ENCODE measurements around the gene DEXI. TPM values are rescaled to one million over a fixed set of nuclear protein-coding genes. Genes with fewer than 3 reads are reported as not detected.

The DEXI gene
- total RNA-seq, 1 donor from 2014 or later = 112 TPM

GRCh38 chr16:10919003-10919351, 23.3 kb downstream of the DEXI start:
- DNase-seq (no peak), ATAC-seq (ENCODE audit: poor library complexity) (no peak)
- intact Hi-C loops (cut with DNase I) = loop anchor here (5.0 kb wide), 1 partner anchor 97 kb away; no protein-coding TSS in a partner anchor

GRCh38 chr16:10918294-10919002, 23.8 kb downstream of the DEXI start:
- intact Hi-C loops (cut with DNase I) = loop anchor here (5.0 kb wide), 1 partner anchor 96 kb away; no protein-coding TSS in a partner anchor
- peak; percentile 94 for DNase-seq

GRCh38 chr16:10916534-10916933, 25.7 kb downstream of the DEXI start:
- ATAC-seq (ENCODE audit: poor library complexity) = no peak
- no peak for DNase-seq
- intact Hi-C loops (cut with DNase I) = loop anchor here (5.0 kb wide), 1 partner anchor 94 kb away; no protein-coding TSS in a partner anchor

More at GRCh38 chr16:10918294-10919002, 23.8 kb downstream of the DEXI start:
- ATAC-seq (ENCODE audit: poor library complexity) = peak; percentile 79

- DNase-seq (no peak), ATAC-seq (ENCODE audit: poor library complexity) (no peak)
- intact Hi-C loops (cut with DNase I) = no loop called here
These were observed 31.0 kb downstream of the DEXI start for GRCh38 chr16:10911267-10911666.

GRCh38 chr16:10907757-10908045, 34.6 kb downstream of the DEXI start:
- DNase-seq (no peak), ATAC-seq (ENCODE audit: poor library complexity) (peak; percentile 7)
- intact Hi-C loops (cut with DNase I) = no loop called here

- DNase-seq = peak; percentile 74
- intact Hi-C loops (cut with DNase I) = no loop called here
- peak; percentile 89 for ATAC-seq (ENCODE audit: poor library complexity)
These were observed 35.1 kb downstream of the DEXI start for GRCh38 chr16:10906914-10907756.

- no peak for DNase-seq
- intact Hi-C loops (cut with DNase I) = no loop called here
- peak; percentile 9 for ATAC-seq (ENCODE audit: poor library complexity)
These were observed 35.8 kb downstream of the DEXI start for GRCh38 chr16:10906482-10906881.

GRCh38 chr16:10902999-10903398, 39.3 kb downstream of the DEXI start:
- no peak for ATAC-seq (ENCODE audit: poor library complexity)
- DNase-seq = no peak
- intact Hi-C loops (cut with DNase I) = no loop called here

- intact Hi-C loops (cut with DNase I) = no loop called here
These were observed 45.1 kb downstream of the DEXI start for GRCh38 chr16:10897134-10897533.

GRCh38 chr16:10896723-10897122, 45.5 kb downstream of the DEXI start:
- intact Hi-C loops (cut with DNase I) = no loop called here
- ATAC-seq (ENCODE audit: poor library complexity) (no peak), DNase-seq (no peak)

More at GRCh38 chr16:10897134-10897533, 45.1 kb downstream of the DEXI start:
- ATAC-seq (ENCODE audit: poor library complexity) (no peak), DNase-seq (no peak)

- DNase-seq = no peak
- ATAC-seq (ENCODE audit: poor library complexity) = no peak
- intact Hi-C loops (cut with DNase I) = no loop called here
These were observed 46.1 kb downstream of the DEXI start for GRCh38 chr16:10896165-10896564.

- peak; percentile 70 for DNase-seq
- ATAC-seq (ENCODE audit: poor library complexity) = peak; percentile 65
- intact Hi-C loops (cut with DNase I) = no loop called here
These were observed 47.0 kb downstream of the DEXI start for GRCh38 chr16:10895053-10895946.

- no peak for DNase-seq
- no peak for ATAC-seq (ENCODE audit: poor library complexity)
- intact Hi-C loops (cut with DNase I) = no loop called here
These were observed 49.4 kb downstream of the DEXI start for GRCh38 chr16:10892782-10893318.

GRCh38 chr16:10889855-10890254, 52.4 kb downstream of the DEXI start:
- ATAC-seq (ENCODE audit: poor library complexity) (no peak), DNase-seq (no peak)
- intact Hi-C loops (cut with DNase I) = no loop called here

- intact Hi-C loops (cut with DNase I) = no loop called here
- DNase-seq (peak; percentile 55), ATAC-seq (ENCODE audit: poor library complexity) (no peak)
These were observed 53.8 kb downstream of the DEXI start for GRCh38 chr16:10888320-10888937.

GRCh38 chr16:10885246-10885645, 57.0 kb downstream of the DEXI start:
- intact Hi-C loops (cut with DNase I) = no loop called here
- DNase-seq (no peak), ATAC-seq (ENCODE audit: poor library complexity) (no peak)

- intact Hi-C loops (cut with DNase I) = no loop called here
- ATAC-seq (ENCODE audit: poor library complexity) = no peak
- DNase-seq = no peak
These were observed 59.3 kb downstream of the DEXI start for GRCh38 chr16:10883004-10883403.

- ATAC-seq (ENCODE audit: poor library complexity) (no peak), DNase-seq (no peak)
- intact Hi-C loops (cut with DNase I) = no loop called here
These were observed 60.7 kb downstream of the DEXI start for GRCh38 chr16:10881479-10882030.
